IMR-90 (cell line): ENCODE results near the gene JPH3. TPM values are rescaled to one million over a fixed set of nuclear protein-coding genes. Genes with fewer than 3 reads are reported as not detected.

Experiments
- ATAC-seq: fragments of 200-7000 bp; cut with Tn5 transposase; 2 replicates; pipeline ENCODE4 v1.9.1; 2020; ENCODE audit warnings: low read depth, mild to moderate bottlenecking, moderate library complexity
- BruUV-seq: library from RNA; stranded (reverse); fragments of 400-500 nt; replicated peaks from 2 replicates; lab custom pipeline; 2021; lab: Mats Ljungman, UMichigan
- CTCF ChIA-PET: fragments of 300-600 bp; formaldehyde crosslinking; extraction: SDS; loops from one replicate; lab custom pipeline; 2021; ENCODE audit warnings: antibody characterized with exemption; lab: Yijun Ruan, JAX
- POLR2A ChIA-PET: fragments of 300-600 bp; sonication (Branson Sonifier 250); formaldehyde crosslinking; loops from one replicate; lab custom pipeline; 2022; ENCODE audit warnings: antibody characterized with exemption; ENCODE audit not compliant: unreplicated experiment; lab: Charles Lee
- DNase-seq: peaks from one replicate; pipeline ENCODE4 v3.0.0; 2013
- H2AFZ ChIP-seq: replicated peaks from 2 replicates; pipeline ENCODE3; 2013; ENCODE audit warnings: low read length, mild to moderate bottlenecking; ENCODE audit not compliant: poor library complexity
- H2AK5ac ChIP-seq: 2 replicates; pipeline ENCODE4 v1.6.1; 2013; ENCODE audit warnings: low read depth, low read length, inconsistent platforms
- H2AK9ac ChIP-seq: replicated peaks from 2 replicates; pipeline ENCODE3; 2013; ENCODE audit warnings: mild to moderate bottlenecking, low read depth, low read length, moderate library complexity; ENCODE audit not compliant: poor library complexity
- H2BK120ac ChIP-seq: 2 replicates; pipeline ENCODE4 v1.6.1; 2013; ENCODE audit warnings: low read depth, low read length, inconsistent platforms
- H2BK15ac ChIP-seq: 3 replicates; pipeline ENCODE4 v1.6.1; 2013; ENCODE audit warnings: low read depth, low read length, inconsistent platforms
- H2BK20ac ChIP-seq: 2 replicates; pipeline ENCODE4 v1.6.1; 2013; ENCODE audit warnings: low read depth, mild to moderate bottlenecking, inconsistent platforms, low read length, moderate library complexity
- H2BK5ac ChIP-seq: 2 replicates; pipeline ENCODE4 v1.6.1; 2013; ENCODE audit warnings: mild to moderate bottlenecking, low read depth, low read length, inconsistent platforms; ENCODE audit not compliant: poor library complexity, severe bottlenecking
- H3K14ac ChIP-seq: replicated peaks from 2 replicates; pipeline ENCODE4 v1.6.1; 2013; ENCODE audit warnings: low read depth, low read length, inconsistent platforms
- H3K18ac ChIP-seq: 2 replicates; pipeline ENCODE4 v1.6.1; 2013; ENCODE audit warnings: low read depth, low read length, control low read depth
- H3K23ac ChIP-seq: 2 replicates; pipeline ENCODE4 v1.6.1; 2013; ENCODE audit warnings: low read depth, low read length, inconsistent platforms
- H3K27ac ChIP-seq: 2 replicates; pipeline ENCODE4 v1.5.1; 2013; ENCODE audit warnings: mild to moderate bottlenecking, control low read depth, low read length; ENCODE audit not compliant: insufficient read depth
- H3K27me3 ChIP-seq: 2 replicates; pipeline ENCODE4 v1.6.1; 2013; ENCODE audit warnings: low read length; ENCODE audit not compliant: control insufficient read depth, insufficient read depth
- H3K36me3 ChIP-seq: 2 replicates; pipeline ENCODE4 v1.6.1; 2013; ENCODE audit warnings: low read length, mixed read lengths; ENCODE audit not compliant: control insufficient read depth, insufficient read depth
- H3K4ac ChIP-seq: 2 replicates; pipeline ENCODE4 v1.6.1; 2013; ENCODE audit warnings: low read depth, low read length, inconsistent platforms
- H3K4me1 ChIP-seq: 2 replicates; pipeline ENCODE4 v1.6.1; 2013; ENCODE audit warnings: low read length, mixed read lengths; ENCODE audit not compliant: control insufficient read depth, insufficient read depth
- H3K4me2 ChIP-seq: 2 replicates; pipeline ENCODE4 v1.6.1; 2013; ENCODE audit warnings: low read depth, mild to moderate bottlenecking, control low read depth, low read length, moderate library complexity
- H3K4me3 ChIP-seq: 2 replicates; pipeline ENCODE4 v1.5.1; 2013; ENCODE audit warnings: low read depth, mild to moderate bottlenecking, control low read depth, low read length, moderate library complexity; ENCODE audit not compliant: insufficient read depth
- H3K56ac ChIP-seq: 2 replicates; pipeline ENCODE4 v1.6.1; 2013; ENCODE audit warnings: low read length, inconsistent platforms; ENCODE audit not compliant: insufficient read depth; ENCODE audit errors: extremely low read depth
- H3K79me1 ChIP-seq, 2 experiments: 2 replicates each; pipeline ENCODE4 v1.6.1; 2013; ENCODE audit warnings: low read length in 2 of 2, inconsistent platforms in 1 of 2, low read depth in 1 of 2
- H3K9ac ChIP-seq: 2 replicates; pipeline ENCODE4 v1.6.1; 2013; ENCODE audit warnings: low read depth, low read length, control low read depth
- H3K9me1 ChIP-seq: 2 replicates; pipeline ENCODE4 v1.6.1; 2013; ENCODE audit warnings: low read length, inconsistent platforms; ENCODE audit not compliant: insufficient read depth
- H3K9me3 ChIP-seq: 2 replicates; pipeline ENCODE4 v1.6.1; 2013; ENCODE audit warnings: low read length; ENCODE audit not compliant: control insufficient read depth, insufficient read depth
- H4K20me1 ChIP-seq: 2 replicates; pipeline ENCODE4 v1.6.1; 2013; ENCODE audit warnings: low read length, inconsistent platforms; ENCODE audit not compliant: insufficient read depth
- H4K5ac ChIP-seq: 2 replicates; pipeline ENCODE4 v1.6.1; 2013; ENCODE audit warnings: mild to moderate bottlenecking, low read depth, low read length, control low read depth
- H4K8ac ChIP-seq, 2 experiments: 2 replicates each; pipeline ENCODE4 v1.6.1; 2013; ENCODE audit warnings: low read depth in 2 of 2, low read length in 2 of 2, control low read depth in 1 of 2, inconsistent platforms in 1 of 2
- H4K91ac ChIP-seq: 2 replicates; pipeline ENCODE4 v1.6.1; 2013; ENCODE audit warnings: low read depth, low read length, inconsistent platforms; ENCODE audit not compliant: insufficient read depth
- BHLHE40 ChIP-seq: fragments of 150-350 bp; IDR thresholded peaks from 2 replicates; pipeline ENCODE4 v1.6.1; 2016; ENCODE audit warnings: mild to moderate bottlenecking, low read depth, low read length
- CEBPB ChIP-seq: IDR thresholded peaks from 2 replicates; pipeline ENCODE4 v1.6.1; 2012; ENCODE audit warnings: low read depth, low read length, improper control_type of control experiment
- CHD1 ChIP-seq: IDR thresholded peaks from 2 replicates; pipeline ENCODE4 v1.6.1; 2012; ENCODE audit warnings: low read depth, low read length, improper control_type of control experiment
- ELK1 ChIP-seq: fragments of 150-350 bp; IDR thresholded peaks from 2 replicates; pipeline ENCODE4 v1.6.1; 2016; ENCODE audit warnings: low read depth, mild to moderate bottlenecking, low read length, moderate library complexity, borderline replicate concordance
- FOS ChIP-seq: fragments of 150-350 bp; IDR thresholded peaks from 2 replicates; pipeline ENCODE4 v1.6.1; 2016; ENCODE audit warnings: low read depth, low read length
- MAFK ChIP-seq: IDR thresholded peaks from 2 replicates; pipeline ENCODE4 v1.6.1; 2012; ENCODE audit warnings: low read depth, low read length, improper control_type of control experiment
- MAZ ChIP-seq: IDR thresholded peaks from 2 replicates; pipeline ENCODE4 v1.6.1; 2012; ENCODE audit warnings: low read depth, mild to moderate bottlenecking, low read length, improper control_type of control experiment, moderate library complexity, borderline replicate concordance
- MXI1 ChIP-seq: IDR thresholded peaks from 2 replicates; pipeline ENCODE4 v1.6.1; 2012; ENCODE audit warnings: low read depth, mild to moderate bottlenecking, low read length, moderate library complexity, borderline replicate concordance
- NFE2L2 ChIP-seq: fragments of 150-350 bp; IDR thresholded peaks from 2 replicates; pipeline ENCODE4 v1.6.1; 2016; ENCODE audit warnings: low read depth, mild to moderate bottlenecking, low read length
- POLR2A ChIP-seq: IDR thresholded peaks from 2 replicates; pipeline ENCODE4 v1.6.1; 2012; ENCODE audit warnings: mild to moderate bottlenecking, low read depth, low read length
- RAD21 ChIP-seq: IDR thresholded peaks from 2 replicates; pipeline ENCODE4 v1.6.1; 2012; ENCODE audit warnings: low read length, improper control_type of control experiment
- RCOR1 ChIP-seq: IDR thresholded peaks from 2 replicates; pipeline ENCODE4 v1.6.1; 2012; ENCODE audit warnings: mild to moderate bottlenecking, low read length, improper control_type of control experiment; ENCODE audit not compliant: insufficient replicate concordance
- RFX5 ChIP-seq: IDR thresholded peaks from 2 replicates; pipeline ENCODE4 v1.8.0; 2012; ENCODE audit warnings: low read depth, mild to moderate bottlenecking, low read length, moderate library complexity
- SMC3 ChIP-seq: fragments of 150-350 bp; IDR thresholded peaks from 2 replicates; pipeline ENCODE4 v1.6.1; 2016; ENCODE audit warnings: low read depth, mild to moderate bottlenecking, antibody characterized with exemption, low read length, moderate library complexity
- USF2 ChIP-seq: fragments of 150-350 bp; IDR thresholded peaks from 2 replicates; pipeline ENCODE4 v1.6.1; 2017; ENCODE audit warnings: mild to moderate bottlenecking, antibody characterized with exemption, low read length, low read depth
- WGBS, 2 experiments: methylation state at CpG; one replicate each; pipeline versions ENCODE4 v1.1.5 to v1.1.7; 2013; ENCODE audit warnings: missing lambda C conversion rate in 2 of 2; ENCODE audit not compliant: insufficient read length in 1 of 2; ENCODE audit errors: extremely low coverage in 2 of 2; 5-methylcytosine and 5-hydroxymethylcytosine counted together
- dilution Hi-C: fragments of 300-500 bp; cut with HindIII; formaldehyde crosslinking; loops from one replicate; pipeline ENCODE4 v1.14.3; 2018; ENCODE audit warnings: low sequenced_read_pairs; ENCODE audit not compliant: unreplicated experiment
- in situ Hi-C: fragments of 300-500 bp; cut with MboI; formaldehyde crosslinking; loops from 3 replicates; pipeline ENCODE4 v1.14.3; 2019; ENCODE audit warnings: low sequenced_read_pairs, inconsistent platforms, mixed read lengths
- intact Hi-C: fragments of 100-400 bp; cut with micrococcal nuclease; formaldehyde crosslinking; loops from 2 replicates; pipeline ENCODE4 v1.10.0; 2022
- polyA plus RNA-seq, 3 experiments: library from polyadenylated mRNA; depleted of rRNA; stranded (reverse); fragments of >200 nt; gene quantifications; 2 replicates each; pipeline ENCODE4 v1.2.3, GENCODE V29; 2012; ENCODE audit warnings: low replicate concordance in 1 of 3
- total RNA-seq: library from RNA; depleted of rRNA; stranded (reverse); fragments of >200 nt; gene quantifications from 2 replicates; pipeline ENCODE4 v1.2.3, GENCODE V29; 2012
- TF ChIP-seq, protein P1 (sequence below): conservative IDR thresholded peaks from 2 replicates; pipeline ENCODE4 v1.5.1; 2012; ENCODE audit warnings: mild to moderate bottlenecking, low read depth, low read length, improper control_type of control experiment

The JPH3 gene
- total and polyA plus RNA-seq, 2 of the 4 experiments (the other 2 are of a cell fraction), result 0.03 TPM; not detected in 1

DNA sequence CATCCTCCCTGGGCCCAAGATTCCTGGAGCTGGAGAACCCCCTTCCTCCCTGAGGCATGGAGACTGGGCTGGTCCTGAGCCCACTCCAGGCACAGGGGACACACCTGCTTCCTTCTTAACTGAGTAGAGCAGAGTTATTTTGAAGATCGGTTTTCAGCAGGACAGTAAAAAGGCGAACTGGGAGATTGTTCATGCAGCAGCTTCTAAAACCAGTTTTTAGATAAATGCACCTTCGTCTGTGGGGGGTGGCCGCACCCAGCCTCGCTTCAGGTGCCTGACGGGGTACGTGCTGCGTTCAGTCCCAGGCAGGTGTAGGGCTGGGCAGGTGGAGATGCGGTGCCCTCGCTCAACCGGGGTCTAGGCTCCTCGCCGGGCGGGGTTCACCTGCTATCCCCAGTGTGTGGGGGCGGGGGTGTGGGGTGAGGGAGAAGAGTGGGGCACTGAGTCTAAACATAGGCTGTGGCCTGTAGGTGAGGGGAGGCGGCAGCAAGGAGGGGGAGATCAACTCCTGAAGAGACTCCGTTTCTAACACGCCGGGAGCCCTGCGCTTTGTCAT lies 69.5 kb downstream of the JPH3 start:
- dilution Hi-C loops (no loop called here), in situ Hi-C loops (no loop called here)
- ATAC-seq, result no peak

More for the DNA sequence above, 69.5 kb downstream of the JPH3 start:
- no peak for DNase-seq
- H4K20me1 ChIP-seq, result no peaks in the 10 kb centered on the region
- BruUV-seq, result no TSS peak
- H3K4me1 ChIP-seq, result no peaks in the 10 kb centered on the region
- peaks cover 46% of the 10 kb centered on the region for H3K27me3 ChIP-seq
- ChIA-PET CTCF (no interaction called here), POLR2A (no interaction called here)
- H3K9ac ChIP-seq, result no peak overlapping the region
- WGBS, 2 experiments, result 80% methylated on average over 1 of the region's 20 CpGs; no CpG with 5 or more reads in 1 of the 2 experiments
- H3K4me3 ChIP-seq, result no peak overlapping the region
- no peak overlapping the region for H3K18ac ChIP-seq
- no peak overlapping the region for H3K4me2 ChIP-seq
- no peak overlapping the region for H4K8ac ChIP-seq
- H3K56ac ChIP-seq, result no peak overlapping the region
- no peaks in the 10 kb centered on the region for H3K9me1 ChIP-seq
- intact Hi-C loops, result no loop called here
- H2BK5ac ChIP-seq, result no peak overlapping the region
- H2AK5ac ChIP-seq, result no peak overlapping the region
- no peaks in the 10 kb centered on the region for H3K9me3 ChIP-seq
- no peaks in the 10 kb centered on the region for H3K79me1 ChIP-seq
- no peak overlapping the region for H3K4ac ChIP-seq
- H4K5ac ChIP-seq, result no peak overlapping the region
- H3K23ac ChIP-seq, result no peak overlapping the region
- H2AK9ac ChIP-seq, result no peak overlapping the region
- no peak overlapping the region for H2BK120ac ChIP-seq
- H4K91ac ChIP-seq, result no peak overlapping the region
- TF ChIP-seq POLR2A (no peak), ELK1 (no peak), CHD1 (no peak), RFX5 (no peak), NFE2L2 (no peak), FOS (no peak), MAZ (no peak), BHLHE40 (no peak), MXI1 (no peak), RAD21 (no peak), USF2 (no peak), MAFK (no peak), RCOR1 (no peak), CEBPB (no peak), SMC3 (no peak)
- TF ChIP-seq, protein P1, sequence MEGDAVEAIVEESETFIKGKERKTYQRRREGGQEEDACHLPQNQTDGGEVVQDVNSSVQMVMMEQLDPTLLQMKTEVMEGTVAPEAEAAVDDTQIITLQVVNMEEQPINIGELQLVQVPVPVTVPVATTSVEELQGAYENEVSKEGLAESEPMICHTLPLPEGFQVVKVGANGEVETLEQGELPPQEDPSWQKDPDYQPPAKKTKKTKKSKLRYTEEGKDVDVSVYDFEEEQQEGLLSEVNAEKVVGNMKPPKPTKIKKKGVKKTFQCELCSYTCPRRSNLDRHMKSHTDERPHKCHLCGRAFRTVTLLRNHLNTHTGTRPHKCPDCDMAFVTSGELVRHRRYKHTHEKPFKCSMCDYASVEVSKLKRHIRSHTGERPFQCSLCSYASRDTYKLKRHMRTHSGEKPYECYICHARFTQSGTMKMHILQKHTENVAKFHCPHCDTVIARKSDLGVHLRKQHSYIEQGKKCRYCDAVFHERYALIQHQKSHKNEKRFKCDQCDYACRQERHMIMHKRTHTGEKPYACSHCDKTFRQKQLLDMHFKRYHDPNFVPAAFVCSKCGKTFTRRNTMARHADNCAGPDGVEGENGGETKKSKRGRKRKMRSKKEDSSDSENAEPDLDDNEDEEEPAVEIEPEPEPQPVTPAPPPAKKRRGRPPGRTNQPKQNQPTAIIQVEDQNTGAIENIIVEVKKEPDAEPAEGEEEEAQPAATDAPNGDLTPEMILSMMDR, result no peak
- H2BK15ac ChIP-seq, result no peak overlapping the region
- H2AFZ ChIP-seq, result no peak overlapping the region
- no peak overlapping the region for H3K14ac ChIP-seq
- no peak overlapping the region for H2BK20ac ChIP-seq
- H3K27ac ChIP-seq, result no peak overlapping the region
- no peaks in the 10 kb centered on the region for H3K36me3 ChIP-seq
